Hematopoietic multipotent progenitor cell treated with erythropoietin and hydrocortisone succinate and interleukin-3 and kit ligand, for 4 days (in vitro differentiated cells): ENCODE data around the gene CDH13.
"Not testable (repeated sequence)": the region's sequence is repeated elsewhere in the genome, so short reads cannot be mapped to it uniquely, and the experiment has no call there.

Source experiments
- DNase-seq: peaks from one replicate; pipeline ENCODE4 v3.0.0-alpha.2; 2015

Gene CDH13

GRCh38 chr16:82899731-82900450 is 273.1 kb downstream of the CDH13 start:
- no peak for DNase-seq

DNA sequence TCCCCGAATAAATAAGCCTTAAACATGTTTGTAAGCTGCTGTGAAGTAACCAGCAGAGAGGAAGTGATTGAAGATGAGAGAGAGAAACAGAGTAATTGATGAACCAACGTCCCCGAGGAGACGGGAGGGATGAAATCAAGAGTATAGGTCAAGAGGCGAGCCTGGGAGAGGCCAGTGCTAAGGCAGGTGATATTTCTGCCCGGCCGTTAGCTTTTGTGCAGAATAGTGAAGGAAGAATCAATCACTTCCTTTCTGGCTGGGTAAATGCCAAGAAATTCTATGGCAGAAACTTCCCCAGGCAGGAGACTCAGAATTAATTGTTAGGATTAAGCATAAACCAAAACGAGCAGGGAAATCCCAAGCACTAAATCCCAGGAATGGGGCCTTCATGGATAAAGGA is 273.8 kb downstream of the CDH13 start:
- DNase-seq = no peak

DNA sequence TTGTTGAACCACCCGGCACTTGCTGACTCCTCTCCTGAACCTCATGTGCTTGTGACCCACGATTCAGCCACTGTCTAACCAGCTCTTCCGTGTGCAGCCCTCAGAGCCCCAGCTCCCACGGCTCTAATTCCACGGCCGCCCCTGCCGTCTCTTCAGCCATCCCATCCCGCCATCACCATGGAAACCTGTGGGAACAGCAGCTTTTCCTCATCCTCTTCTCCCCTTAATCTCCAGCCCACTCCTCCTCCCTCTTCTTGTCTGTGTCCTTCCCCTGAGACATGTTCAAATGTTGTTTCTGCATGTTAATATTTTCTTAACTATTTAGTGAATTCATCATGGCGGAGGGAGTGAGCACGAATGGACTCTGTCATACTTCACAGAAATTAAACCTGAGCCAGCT is 285.2 kb downstream of the CDH13 start:
- DNase-seq = no peak

DNA sequence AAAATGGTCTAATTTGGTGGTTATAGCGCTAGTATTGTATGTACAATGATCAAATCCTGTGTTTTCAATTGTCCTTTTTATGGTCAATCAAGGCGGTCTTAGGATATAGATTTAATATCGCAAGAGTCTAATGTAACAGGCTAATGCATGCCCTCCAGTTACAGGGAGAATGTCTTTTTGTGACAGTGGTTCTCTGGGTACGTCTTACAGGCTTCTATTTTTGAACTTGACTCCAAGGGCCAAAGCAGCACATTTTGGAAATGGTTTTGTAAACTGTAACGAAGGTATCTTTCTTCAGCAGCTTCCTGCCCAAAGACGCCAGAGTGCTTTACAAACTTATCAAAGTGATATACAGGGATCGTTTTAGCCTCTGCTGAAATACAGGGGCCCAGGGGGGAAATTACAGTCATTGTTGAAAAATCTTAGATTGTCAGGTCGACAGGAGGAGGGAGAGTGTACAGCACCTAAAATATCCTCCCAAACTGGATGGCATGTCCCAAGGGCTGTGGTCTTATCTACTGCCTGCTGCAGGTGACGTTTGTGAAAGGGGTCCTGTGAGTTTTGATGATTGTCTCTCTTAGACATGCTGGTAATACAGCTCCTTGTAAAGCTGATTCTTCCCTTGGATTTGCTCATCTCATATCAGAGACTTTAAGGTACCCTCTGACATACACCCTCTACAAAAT is 288.5 kb downstream of the CDH13 start:
- no peak for DNase-seq

- DNase-seq = no peak
Measured at GRCh38 chr16:82917886-82918595, 291.3 kb downstream of the CDH13 start.

- DNase-seq = no peak
Measured at GRCh38 chr16:82924075-82924854, 297.5 kb downstream of the CDH13 start.

DNA sequence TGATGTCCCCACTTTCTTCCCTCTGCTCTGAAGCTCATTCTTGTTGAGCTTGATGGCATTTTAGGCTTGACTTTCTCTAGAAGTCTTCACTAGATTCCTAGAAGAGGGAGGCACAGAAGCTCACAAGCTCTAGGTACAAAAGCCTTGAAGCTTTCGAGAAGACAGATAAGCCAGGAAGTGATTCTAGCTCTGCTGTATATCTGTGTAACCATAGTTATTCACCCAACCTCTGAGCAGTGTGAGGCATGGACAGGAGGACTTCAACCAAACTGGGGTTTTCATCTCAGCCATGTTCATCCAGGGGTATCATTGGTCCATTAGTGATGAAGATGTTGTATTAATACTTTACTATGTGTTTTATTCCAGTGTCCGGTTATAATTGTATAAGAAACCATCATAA is 299.7 kb downstream of the CDH13 start:
- no peak for DNase-seq

DNA sequence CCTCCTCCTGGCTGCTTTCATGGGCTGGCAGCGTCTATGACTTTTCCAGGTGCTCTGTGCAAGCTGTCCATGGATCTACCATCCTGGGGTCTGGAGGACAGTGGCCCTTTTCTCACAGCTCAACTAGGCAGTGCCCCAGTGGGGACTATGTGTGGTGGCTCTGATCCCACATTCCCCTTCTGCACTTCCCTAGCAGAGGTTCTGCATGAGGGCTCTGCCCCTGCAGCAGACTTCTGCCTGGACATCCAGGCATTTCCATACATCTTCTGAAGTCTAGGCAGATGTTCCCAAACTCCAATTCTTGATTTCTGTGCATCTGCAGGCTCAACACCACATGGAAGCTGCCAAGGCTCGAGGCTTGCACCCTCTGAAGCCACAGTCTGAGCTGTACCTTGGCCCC is 307.2 kb downstream of the CDH13 start:
- not testable (repeated sequence) for DNase-seq

GRCh38 chr16:82935766-82936165 is 309.0 kb downstream of the CDH13 start:
- peak; percentile 35 for DNase-seq

DNA sequence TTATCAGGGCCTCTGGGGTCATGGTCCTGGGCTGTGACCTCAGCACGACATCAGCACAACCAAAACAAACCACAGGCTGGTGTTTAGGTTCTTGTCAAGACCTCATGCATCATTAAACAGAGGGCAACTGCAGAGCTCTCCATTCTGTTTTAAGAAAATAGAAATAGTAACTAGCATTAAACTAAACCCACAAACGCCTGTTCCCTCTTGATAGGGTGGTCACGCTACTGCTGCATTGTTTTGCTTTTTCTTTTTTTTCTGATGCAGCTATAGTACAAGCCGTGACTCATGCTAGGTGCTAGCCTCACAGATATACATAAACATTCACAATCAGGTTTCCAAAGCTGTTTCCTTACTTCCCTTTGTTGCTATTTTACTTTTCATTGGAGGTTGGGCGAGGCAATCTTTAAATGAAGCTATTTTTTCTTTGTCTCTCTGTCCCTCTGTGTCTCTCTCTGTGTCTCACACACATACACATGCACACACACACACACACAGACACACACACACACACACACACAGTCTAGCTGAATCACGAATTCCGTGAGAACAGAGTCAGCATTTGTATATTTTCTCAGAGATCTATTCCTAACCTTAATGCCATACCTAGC is 310.3 kb downstream of the CDH13 start:
- DNase-seq = peak; percentile 79

DNA sequence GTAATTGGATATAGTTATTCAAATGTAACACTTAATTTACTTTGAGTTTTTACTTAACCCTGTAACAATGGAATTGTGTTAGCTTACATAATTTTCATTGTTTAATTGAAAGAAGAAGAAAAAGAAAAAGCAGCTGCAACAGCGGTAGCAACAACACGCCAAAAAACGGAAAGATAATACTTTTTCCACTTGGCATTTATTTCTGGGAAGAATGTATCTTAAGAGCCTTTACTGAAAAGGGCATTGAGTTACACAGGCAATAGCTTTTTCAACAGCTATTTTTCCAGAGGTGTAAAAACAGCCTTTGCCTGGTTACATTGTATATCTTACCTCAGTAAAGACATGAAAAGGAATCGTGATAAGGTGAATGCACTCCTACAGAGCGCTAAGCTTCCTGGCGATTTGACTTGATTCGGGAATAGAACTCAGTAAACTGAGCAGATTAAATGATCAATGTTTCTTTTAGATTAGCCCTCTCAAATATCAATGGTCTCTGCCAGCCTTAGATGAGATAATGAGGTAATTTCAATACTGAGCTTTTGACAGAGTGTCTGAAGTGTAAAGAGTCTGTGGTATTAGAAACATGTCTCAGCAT is 311.3 kb downstream of the CDH13 start:
- no peak for DNase-seq

DNA sequence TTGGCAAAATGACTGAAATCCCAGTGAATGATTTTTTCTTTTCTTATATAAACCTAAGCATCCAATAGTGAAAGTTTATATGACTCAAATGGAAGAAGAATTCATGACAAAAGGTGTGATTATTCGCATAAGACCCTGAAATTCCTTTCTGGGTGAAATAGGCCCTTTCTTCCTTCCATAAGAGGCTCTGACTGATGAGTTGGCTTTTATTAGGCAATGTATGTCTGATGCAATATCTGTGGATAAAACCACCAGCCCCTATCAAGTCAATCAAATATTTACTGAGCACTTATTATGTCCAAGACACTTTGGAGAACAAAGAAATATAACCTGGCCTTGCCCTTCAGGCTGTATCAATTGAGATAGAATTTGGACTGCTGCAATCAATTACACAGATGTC is 316.6 kb downstream of the CDH13 start:
- DNase-seq = no peak

DNA sequence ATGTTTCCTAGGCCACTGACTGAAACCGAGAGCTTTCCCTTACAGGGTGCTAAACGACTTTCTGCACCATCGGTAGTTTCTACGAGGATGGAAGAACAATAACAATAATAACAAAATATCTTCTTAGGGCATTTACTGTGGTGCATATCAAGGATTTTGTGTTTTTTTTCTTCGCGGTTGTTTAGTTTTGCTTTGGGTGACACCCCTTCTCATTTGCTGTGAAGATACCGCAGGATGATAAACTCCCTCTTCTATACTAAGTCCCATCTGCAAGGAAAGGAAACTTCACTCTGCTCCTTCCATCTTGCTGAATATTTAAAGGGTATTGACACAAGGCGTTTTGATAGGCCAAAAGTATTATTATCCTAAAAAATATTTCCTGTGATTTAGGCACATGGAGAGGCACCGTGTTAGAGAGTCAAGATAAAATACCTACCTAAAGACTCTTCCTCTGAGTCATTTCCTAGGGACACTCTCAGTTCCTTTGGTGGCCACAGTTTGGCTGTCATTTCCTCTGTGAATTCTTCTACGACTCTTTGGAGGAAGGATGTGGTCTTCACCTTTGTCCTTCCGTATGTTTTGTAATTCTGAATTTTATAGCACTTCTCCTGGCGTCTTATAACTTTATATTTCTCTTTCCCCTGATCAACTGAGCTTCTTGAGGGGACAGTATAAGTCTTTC is 318.8 kb downstream of the CDH13 start:
- DNase-seq = no peak

DNA sequence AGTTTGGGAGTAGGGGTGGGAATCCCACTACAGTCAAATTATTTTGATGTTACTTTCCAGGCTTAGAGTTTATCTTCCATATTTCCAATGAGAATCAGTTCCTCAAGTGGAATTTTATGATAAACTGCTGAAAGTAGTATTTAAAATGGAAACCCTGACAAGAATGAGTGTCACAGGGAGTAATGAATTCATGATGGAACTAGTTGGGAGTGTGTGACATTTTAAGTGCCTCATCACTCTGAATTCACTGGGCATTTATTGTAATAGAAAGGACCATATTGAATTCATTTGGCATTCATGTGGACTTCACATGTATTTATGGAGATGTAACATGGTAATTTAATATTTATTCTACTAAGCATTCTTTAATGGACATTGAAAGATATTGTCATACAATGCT is 320.9 kb downstream of the CDH13 start:
- DNase-seq = no peak

DNA sequence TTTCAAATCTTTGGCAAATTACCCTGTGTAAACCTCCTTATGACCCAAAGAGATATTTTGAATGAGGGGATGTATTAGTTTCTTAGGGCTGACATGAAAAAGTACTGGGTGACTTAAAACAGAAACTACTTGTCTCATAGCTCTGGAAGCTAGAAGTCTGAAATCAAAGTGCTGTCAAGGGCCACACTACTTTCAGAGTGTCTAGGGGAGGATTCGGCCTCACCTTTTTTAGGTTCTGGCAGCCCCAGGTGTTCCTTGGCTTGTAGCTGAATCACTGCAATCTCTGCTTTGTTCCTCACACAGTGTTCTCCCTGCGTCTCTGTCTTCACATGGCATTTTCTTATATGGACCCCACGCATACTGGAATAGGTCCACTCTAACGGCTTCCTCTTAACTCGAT is 322.2 kb downstream of the CDH13 start:
- DNase-seq = no peak

GRCh38 chr16:82953517-82953916 is 326.7 kb downstream of the CDH13 start:
- no peak for DNase-seq

- DNase-seq = no peak
Measured at GRCh38 chr16:82954224-82954929, 327.6 kb downstream of the CDH13 start.

- no peak for DNase-seq
Measured at GRCh38 chr16:82955741-82956348, 329.1 kb downstream of the CDH13 start.

DNA sequence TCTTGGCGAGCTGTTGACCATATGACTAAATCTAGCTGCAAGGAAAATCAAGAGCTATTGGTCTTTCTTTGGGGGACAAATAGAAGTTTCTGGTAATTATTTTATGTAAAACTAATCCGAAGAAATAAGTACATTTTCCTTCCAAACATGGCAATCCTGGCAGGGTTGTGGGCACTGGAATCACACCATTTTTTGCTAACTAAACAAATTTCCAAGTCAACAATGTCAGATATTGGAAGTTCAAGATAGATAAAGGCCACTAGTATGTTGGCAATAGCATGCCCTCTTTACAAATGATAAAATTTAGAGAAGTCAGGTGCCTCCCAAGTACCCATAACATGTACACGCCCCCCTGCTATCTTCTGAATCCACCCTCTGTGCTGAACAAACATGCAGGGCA is 330.4 kb downstream of the CDH13 start:
- DNase-seq = no peak

GRCh38 chr16:82960918-82961317 is 334.1 kb downstream of the CDH13 start:
- no peak for DNase-seq

DNA sequence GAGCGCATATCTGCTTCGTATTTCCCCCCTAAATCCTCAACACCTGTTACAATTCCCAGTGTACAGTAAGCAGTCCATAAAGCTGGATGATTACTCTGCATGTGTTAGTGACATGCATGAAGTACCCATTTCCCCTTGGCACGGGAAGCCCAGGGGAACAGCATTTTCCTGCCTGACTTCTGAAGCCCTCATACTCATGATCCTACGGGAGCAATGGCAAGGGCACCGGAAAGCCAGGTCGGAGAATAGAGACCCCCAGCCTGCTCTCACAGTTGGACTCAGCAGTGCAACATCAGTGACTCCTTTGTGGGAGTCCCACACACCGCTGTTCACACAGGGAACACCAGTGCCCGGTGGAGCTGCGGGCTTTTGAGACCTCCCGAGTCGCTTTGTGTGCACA is 336.9 kb downstream of the CDH13 start:
- no peak for DNase-seq
